ENCODE data around the gene RPS21.

RPS21 gene

DNA sequence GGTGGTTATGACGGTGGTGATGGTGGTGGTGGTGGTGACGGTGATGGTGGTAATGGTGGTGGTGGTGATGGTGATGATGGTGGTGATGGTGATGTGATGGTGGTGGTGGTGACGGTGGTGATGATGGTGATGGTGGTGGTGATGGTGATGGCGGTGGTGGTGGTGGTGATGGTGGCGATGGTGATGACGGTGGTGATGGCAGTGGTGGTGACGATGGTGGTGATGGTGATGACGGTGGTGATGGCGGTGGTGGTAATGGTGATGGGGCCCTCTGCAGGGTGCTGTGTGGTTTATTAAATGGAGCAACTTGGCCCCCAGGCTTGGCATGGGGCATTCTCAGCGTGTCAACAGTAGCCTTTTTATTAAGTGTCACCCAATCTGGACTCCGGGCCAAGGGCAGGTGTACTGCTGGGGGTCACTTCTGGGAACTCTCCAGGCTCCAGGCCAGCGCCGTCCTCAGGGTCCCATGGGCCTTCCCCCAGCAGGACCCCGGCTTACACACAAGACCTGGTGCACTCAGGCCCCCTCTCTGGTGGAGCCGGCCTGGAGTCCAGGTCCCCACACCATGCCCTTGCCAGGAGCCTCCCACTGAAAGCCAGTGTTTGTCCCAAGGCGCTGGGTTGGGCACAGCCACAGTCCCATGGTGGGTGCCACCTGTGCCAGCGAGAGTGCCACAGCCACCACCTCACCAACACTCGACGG is 11.4 kb downstream of the RPS21 start:
- DNase-seq = no peak

DNA sequence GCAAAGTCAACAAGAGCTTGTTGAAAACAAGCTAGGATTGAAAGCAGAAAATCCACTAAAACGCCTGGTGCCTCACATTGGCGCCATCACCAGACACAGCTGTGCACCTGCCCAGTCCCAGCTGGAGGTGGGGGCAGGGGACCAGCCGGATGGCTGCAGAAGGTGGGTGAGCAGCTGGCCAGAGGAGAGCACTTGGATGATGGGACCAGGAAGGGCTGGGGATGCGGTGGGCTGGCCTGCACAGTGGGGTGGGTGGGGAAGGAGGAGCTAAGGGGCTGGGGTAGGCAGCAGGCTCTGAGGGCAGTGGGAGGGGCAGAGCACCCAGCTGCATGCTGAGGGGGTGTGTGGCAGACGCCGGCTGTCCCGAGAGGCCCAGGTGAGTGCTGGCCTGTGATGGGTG is 13.1 kb downstream of the RPS21 start:
- peak; percentile 56 for DNase-seq

DNA sequence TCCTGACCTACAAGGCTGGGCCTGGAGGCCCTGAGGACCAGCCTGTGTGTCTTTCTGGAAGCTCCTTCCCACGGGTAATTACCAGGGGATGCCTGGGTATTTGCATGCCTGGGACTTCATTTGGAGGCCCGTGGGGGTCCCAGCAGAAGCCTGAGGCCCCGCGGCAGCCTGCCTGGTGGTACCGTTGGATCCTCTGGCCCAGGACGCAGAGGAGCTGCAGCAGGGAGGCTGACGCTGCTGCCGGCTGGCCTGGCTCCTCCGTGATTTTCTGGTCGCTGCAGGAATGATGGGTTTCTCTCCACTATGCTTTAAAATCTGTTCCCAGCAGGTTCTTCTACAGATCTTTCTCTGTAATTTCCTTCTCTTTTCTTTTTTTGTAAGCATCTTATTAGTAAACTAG is 13.6 kb downstream of the RPS21 start:
- no peak for DNase-seq

DNA sequence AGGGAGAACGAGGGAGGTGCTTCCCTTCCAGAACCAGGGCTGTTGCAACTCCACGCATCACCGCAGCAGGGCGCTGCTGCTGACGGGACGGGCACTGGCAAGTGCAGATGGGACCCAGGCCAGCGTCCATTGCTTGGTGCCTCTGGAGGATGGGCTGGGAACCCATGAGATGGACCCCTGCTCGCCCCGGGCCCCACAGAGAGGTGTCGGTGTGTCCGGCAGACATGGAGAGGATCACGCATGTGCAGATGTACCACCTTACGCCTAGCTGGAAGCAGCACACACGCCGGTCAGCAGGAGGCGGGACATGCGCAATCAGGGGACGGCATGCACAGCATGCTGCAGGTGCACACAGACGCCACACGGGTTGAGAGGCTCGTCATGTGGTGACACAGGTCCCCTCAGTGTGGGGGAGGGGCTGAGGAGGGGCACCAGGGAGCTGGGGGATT is 14.5 kb downstream of the RPS21 start:
- DNase-seq = no peak

DNA sequence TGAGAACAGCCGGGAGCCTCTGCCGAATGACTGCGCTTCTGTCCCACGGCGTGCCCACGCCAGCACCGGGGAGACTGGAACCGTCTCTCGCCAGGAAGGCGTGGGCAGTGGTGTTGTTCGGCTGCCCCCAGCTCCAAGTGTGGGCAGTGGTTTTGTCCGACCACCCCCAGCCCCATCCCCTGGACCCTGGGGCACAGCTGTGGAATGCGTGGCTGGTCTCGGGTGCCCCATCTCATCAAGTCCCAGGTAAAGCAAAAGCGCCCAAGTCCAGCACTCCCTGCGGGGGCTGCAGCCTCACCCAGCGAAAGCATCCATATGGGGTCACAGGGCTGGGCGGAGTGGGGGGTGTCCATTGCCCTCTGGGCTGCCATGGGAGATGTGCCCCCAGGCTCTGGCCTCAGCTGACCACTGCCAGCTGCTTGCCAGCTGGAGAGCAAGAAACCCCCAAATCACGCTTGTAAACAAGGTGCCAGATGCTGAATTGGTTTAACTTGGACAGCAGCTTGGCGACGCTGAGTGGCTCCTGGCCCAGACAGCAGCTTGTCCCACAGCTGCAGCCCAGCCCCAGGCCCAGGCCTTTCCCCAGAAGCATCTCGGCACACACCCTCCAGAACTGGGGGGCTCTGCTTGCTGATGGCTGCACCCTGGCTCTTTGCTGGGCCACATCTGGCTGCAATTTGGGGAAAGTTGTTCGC is 15.7 kb downstream of the RPS21 start:
- DNase-seq = no peak

DNA sequence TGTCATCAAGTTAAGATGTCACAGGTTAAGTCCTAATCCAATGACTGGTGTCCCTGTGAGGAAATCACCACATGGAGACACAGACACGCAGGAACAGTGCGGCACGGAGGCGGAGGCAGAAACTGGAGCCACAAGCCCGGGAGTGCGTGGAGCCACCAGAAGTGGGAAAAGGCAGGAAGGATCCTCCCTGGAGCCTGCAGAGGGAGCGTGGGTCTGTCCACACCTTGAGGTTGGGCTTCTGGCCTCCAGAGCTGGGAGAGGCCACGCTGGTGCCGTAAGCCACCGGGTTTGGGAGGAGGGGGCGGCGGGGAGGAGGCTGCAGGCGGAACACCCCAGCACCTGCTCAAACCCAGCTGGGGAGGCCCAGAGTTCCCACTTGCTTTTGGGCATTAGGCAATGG is 16.4 kb downstream of the RPS21 start:
- DNase-seq = no peak

DNA sequence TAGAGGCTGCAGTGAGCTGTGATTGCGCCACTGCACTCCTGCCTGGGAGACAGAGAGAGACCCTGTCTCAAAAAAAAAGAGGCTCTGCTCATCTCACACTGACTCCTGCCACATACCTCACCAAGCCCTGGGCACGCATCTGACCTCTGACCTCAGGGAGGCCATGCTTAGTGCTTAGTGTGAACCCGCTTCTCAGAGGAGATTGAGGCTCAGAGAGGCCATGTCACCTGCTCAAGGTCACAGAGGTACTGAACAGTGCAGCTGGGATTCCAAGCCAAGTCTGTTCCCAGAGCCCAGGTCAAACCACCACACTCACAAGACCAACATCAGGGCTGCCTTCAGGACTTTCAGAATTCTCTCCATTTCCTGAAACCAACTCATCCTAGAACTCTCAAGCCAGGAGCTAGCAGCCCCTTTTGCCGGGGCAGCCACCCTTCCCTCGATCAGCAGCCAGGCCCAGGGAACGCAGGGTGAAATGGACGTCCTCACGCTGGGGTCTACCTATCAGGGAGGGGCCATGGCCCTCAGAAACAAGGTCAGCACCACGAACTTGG is 17.3 kb downstream of the RPS21 start:
- DNase-seq = no peak

DNA sequence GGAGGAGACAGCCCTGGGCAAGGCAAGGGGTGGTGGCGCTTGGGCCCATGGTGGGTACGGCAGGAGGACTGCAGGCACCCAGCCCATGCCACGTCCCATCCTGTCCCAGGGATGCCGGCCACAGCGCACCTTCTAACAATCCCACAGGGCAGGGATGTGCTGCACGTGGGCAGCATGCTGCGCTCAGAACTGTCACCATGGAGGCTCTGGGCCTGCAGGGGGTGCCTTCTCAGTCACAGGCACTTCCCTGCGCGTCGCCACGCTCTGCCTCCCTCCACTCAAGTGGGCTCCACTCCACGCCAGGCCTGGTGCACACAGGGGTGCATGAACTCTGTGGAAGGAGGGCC is 17.8 kb downstream of the RPS21 start:
- no peak for DNase-seq

DNA sequence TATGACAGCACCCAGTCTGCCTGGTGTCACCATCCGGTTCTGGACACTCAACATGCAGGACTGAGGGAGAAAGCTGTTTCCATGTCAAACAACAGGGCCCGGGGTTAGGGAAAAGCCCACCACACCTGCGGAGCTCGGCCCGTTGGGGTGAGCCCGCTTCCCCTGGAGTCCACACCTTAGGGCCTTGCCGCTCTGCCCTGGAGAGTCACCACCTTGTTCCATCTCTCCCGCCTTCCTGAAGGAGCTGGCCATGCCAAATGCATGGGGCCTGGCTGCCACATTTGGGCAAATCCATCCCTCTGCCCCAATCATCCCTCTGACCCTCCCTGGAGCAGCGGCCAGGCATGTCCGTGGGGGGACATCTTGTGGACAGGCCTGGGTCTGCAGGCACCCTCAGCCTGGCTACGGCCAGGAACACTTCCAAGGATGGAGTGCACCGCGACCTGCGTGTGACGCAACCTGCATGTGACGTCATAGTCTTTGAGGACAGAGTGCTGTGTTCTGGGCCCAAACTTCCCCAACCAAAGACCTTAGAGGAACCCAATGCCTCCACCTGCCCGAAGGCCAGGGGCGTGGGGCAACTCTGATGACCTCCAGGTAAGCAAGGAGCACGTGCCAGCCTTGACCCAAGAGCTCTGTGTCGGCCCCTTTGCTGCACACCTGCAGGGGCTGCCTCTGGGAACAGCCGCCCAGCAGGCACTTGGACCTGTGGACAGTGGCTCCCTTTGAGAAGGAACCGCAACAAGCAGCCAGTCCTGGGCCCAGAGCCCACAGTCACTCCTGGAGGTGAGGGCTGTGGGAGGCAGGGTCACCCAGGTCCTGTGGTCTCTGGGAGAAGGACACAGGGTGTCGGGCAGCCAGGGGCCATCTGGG is 18.4 kb downstream of the RPS21 start:
- DNase-seq = peak; percentile 8

DNA sequence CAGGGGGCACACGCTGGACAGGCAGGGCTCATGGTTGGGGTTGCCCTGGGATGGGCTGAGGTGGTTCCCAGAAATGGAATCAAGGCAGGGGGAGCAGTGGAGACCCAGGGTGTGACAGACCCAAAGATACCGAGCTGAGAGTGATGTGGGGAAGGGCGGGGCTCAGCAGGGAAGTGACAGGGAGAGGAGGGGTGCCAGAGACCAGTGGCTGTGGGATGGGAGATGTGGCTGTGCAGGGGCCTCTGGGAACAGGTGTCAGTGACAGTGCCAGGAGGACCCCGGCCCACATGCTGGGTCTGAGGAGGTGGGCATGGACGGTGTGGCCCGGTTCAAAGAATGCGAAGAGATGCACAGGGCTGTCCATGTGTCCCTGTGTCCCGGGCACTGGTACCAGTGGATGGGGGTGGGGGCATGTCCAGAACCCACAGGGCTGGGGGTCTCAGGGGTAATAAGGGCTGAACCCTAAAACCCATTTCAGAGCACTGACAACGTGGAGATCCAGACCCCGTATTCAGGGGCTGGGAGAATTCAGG is 19.1 kb downstream of the RPS21 start:
- no peak for DNase-seq

DNA sequence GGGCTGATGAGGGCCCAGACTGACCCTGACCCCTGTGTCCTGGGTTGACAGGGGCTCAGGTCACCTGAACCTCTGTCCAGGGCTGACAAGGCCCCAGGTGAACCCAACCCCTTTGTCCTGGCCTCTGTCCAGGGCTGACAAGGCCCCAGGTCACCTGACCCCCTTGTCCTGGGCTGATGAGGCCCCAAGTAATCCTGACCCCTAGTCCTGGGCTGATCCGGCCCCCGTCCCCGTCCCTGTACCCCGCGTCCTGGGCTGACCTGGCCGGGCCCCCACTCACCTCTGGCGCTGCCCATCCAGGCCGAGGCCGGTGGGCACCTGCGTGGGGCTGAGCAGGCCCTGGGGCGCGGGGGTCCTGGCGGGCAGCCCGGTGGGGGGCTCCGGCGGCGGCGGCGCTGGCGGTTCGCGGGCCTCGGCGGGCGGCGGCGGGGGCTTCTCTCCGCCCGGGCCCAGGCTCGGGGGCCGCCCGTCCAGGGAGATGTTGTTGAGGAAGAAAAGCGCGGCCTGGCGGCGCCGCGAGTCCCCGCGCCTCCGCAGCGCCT is 19.8 kb downstream of the RPS21 start:
- no peak for DNase-seq

DNA sequence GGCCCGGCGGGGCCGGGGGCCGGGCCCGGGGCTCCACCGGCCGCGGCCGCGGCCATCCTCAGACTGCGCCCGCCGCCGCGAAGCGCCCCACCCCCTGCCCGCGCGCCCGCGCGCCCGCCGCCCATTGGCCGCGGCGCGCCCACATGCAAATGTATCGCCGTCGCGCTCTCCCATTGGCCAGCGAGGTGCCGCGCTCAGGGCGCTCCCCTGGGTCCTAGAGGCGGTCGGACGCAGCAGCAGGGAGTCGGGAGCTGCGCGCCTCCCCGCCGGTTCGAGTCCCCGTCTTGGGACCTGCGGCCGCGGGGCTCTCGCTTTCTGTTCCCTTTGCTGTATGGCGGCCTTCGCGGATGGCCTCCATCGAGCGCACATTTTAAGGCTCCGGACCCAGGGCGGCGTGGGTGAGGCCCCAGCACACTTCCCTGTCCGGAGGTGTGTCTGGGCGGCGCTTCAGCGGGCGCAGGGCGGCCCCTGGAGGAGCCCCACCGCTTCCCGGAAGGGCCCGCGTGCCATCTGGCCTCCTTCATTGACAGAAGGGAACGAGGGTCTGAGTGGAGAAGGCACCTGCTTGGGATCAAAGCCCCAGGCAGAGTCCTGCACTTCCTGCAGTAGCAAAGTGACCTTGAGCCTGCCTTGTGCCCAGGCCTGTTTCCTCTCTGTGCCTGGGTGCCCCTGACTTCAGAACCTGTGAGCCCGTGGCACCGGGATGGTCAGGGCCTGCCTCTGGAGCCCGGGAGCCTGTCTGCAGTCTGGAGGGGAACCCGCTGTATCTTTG is 20.5 kb downstream of the RPS21 start, which contains the start of gene CABLES2:
Gene CABLES2, minus strand, starts transcription at position 65 of the 772 bp plus-strand sequence. Its CDS starts 9 bp downstream, at position 56.
- DNase-seq = peak; percentile 89

DNA sequence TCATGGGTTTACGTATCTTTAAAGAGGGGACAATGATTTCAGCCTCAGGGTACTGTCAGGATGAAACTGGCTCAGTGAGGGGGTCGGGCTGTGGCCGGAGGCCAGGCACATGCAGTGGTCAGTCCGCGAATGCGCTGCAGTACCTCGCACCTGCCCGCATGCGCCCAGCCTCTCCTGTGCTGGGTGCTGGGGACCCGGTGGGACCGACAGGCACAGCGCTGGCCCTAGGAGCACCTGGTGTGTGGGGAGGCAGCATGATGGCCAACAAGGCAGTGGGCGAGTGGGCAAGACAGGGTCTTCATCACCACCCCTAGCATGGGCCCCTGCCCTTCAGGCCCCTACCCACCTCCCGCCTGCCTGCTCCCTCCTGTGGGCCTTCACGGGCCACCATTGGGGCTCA is 21.2 kb downstream of the RPS21 start:
- DNase-seq = no peak

DNA sequence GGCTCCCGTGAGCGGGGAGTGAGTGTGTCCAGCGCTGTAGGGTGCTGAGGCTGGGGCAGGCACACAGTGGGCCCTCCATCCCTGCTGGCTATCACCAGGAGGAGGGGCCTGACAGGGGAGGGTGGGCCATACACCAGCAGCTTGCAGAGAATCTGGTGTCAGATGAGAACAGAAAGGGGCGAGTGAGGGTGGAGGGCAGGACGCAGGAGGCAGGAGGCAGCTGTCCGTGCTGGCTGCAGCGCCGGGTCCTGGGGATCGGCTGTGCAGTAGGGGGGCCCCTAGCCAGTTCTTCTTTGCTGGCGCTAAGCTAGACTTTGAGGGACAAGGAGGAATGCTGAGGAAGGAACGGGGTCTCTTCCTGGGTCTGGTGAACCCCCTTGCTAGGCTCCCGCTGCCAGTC is 21.7 kb downstream of the RPS21 start:
- DNase-seq = no peak

DNA sequence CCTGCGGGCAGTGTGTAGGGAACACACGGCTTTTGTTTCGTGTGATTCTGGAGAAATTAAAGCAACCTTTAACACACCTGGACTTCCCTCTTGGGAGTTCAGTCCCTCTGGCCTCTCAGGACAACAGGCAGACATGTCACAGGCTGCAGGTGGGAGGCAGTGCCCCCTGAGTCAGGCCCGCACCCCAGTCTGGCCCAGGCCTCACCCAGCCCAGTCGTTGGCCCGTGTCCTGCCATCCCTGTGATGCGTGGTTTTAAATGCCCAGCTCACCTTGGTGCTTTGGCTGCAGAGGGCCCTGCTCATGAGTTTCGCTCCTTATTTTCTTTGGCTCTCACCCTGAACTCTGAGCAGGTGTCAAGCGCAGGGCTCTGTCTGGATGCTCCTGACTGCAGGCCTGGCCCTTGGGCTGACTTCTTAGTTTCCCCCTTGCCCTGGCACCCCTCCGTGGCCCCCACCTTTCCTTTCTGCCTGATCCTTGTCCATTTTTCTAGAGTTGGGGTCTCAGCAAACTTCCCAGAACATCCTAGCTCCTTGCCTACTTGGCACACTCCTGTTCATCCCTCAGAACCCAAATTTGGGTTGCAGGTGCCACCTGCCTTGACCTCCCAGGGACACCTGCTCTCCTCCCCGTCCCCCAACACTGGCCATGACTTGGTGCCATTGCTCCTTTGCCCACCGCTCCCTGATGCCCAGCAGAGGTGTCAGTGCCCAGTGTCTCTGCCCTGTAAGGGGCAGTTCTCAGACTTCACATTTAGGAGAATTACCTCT is 22.4 kb downstream of the RPS21 start:
- no peak for DNase-seq

DNA sequence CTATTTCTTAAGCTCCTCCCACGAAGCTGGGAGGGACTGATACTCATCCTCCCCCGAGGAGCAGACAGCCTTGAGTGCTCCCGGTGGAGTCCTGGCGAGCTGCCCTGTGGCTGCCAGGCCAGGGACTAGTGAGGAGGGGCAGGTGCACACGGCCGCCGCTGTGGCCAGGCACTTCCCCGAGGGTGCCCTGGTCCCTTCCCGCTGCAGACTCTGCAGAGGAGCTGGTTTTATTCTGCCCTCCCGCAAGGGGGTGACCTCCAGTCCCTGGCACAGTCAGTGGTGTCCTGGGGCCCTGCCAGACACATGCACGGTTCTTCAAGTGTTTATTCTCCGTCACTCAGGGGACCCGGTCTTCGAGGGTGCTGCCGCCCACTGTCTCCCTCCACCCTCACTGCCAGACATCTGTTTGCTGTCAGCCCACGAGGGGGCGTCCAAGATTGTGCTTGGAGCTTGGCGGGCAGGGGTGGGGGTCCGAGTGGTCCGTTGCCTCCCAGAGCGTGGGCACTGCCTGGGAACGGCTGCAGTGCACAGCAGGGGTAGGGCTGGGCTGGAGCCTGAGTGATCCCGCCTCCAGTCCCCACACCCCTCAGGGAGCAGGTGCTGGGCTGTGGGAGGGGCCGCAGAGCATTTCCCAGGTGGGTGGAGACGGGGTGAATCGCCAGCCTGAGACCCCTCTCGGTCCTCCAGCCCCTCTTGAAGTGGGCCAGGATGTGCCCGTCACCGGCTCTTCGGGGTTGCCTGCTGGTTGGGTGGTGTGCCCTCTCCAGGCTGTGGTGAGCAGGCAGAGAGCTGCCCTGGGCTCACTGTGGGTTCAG is 23.2 kb downstream of the RPS21 start:
- peak; percentile 66 for DNase-seq

DNA sequence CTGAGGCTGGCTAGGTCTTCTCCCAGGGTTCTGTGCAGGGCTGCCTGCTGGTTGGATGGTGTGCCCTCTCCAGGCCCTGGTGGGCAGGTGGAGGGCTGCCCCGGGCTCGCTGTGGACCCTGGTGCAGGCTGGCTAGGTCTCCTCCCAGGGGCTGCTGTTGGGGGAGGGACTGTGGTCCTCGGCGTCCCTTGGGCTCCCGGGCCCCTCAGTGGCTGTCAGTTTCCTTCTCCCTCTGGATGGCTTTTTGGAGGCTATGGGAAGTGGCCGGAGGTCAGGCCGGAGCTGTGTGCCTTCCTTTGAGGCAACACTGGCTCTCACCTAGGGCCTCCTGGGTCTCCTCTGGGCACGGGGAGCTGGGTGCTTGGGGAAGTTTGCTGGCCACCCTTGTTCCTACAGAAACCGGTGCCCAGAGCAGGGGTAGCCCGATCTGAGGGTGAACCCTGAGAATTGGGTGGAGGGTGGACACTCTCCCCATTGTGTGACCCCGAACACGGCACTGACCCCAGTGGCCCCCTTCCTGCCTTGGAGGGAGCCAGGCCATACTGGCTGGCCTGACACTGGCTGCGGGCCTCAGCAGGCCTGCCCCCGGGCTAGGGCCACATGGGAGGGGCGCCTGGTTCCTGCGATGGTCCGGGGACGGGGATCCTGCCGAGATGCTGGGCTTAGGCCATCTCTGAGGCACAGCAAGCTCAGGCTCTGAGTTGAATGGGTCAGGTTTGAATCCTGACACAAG is 24.0 kb downstream of the RPS21 start:
- no peak for DNase-seq

DNA sequence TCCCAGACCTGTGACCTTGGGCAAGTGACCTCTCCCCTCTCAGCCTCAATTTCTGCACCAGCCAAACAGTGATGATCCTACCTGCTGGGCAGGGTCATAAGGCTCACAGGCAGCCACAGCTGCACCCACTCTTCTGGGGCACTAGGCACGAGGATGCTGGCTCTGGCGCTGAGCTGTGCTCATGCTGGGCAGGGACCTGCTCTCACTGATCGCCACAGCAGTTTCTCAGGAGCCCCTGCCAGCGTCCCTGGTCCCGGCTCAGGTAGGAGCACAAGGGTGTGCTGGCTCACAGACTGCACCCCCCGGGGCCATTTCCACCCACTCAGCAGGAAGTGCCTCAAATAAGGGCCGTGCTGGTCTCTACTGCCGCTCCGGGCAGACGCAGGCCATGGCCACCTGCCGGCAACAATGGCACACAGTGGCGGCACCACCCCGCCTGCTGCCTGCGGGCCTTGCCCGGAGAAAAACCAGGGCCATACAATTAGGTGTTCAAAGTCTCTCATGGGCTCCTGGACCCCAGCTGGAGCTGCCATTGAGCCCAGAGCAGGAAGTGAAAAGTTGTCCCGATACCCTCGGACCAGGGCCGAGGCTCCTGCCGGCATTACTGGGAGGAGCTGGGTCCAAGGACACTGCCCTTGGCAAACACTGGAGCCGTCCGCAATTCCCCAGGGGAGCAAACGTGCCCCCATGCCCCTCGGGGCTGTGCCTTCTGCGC is 24.7 kb downstream of the RPS21 start:
- DNase-seq = no peak

All from NCI-H510A treated with DMSO at 0.1 percent for 48 hours (cell line).